DOHH2 (cell line): ENCODE measurements around the gene MEA1.

Experiments
- H3F3A ChIP-seq: fragments of 200-600 bp; sonication (generic), shearing (Covaris generic); 2 replicates; pipeline ENCODE4 v1.6.0; 2016; ENCODE audit warnings: antibody characterized with exemption, mild to moderate bottlenecking; ENCODE audit not compliant: control insufficient read depth, insufficient read depth
- H3K27ac ChIP-seq: fragments of 200-600 bp; sonication (generic); 2 replicates; pipeline ENCODE4 v1.5.1; 2014; ENCODE audit warnings: low read depth, mild to moderate bottlenecking, low read length, moderate library complexity
- H3K27me3 ChIP-seq: fragments of 200-600 bp; sonication (generic); 2 replicates; pipeline ENCODE4 v1.6.1; 2014; ENCODE audit warnings: mild to moderate bottlenecking, low read length, mixed read lengths; ENCODE audit not compliant: control insufficient read depth
- H3K36me3 ChIP-seq: fragments of 200-600 bp; sonication (generic); 2 replicates; pipeline ENCODE4 v1.6.1; 2014; ENCODE audit warnings: mild to moderate bottlenecking, low read length, moderate library complexity, mixed read lengths; ENCODE audit not compliant: control insufficient read depth
- H3K4me1 ChIP-seq: fragments of 200-600 bp; sonication (generic); 2 replicates; pipeline ENCODE4 v1.6.1; 2014; ENCODE audit warnings: mild to moderate bottlenecking, low read length, mixed read lengths; ENCODE audit not compliant: control insufficient read depth
- H3K4me2 ChIP-seq: fragments of 200-600 bp; sonication (generic); 2 replicates; pipeline ENCODE4 v1.6.0; 2014; ENCODE audit warnings: mild to moderate bottlenecking, low read length, moderate library complexity
- H3K4me3 ChIP-seq: fragments of 200-600 bp; sonication (generic); 2 replicates; pipeline ENCODE4 v1.5.1; 2014; ENCODE audit warnings: mild to moderate bottlenecking, low read length, mixed read lengths
- H3K79me2 ChIP-seq: fragments of 200-600 bp; sonication (generic); 2 replicates; pipeline ENCODE4 v1.6.1; 2014; ENCODE audit warnings: mild to moderate bottlenecking, low read length, mixed read lengths; ENCODE audit not compliant: control insufficient read depth
- H3K9me2 ChIP-seq: fragments of 200-600 bp; sonication (generic); replicated peaks from 2 replicates; pipeline ENCODE4 v1.6.1; 2014; ENCODE audit warnings: mild to moderate bottlenecking, low read length, mixed read lengths; ENCODE audit not compliant: control insufficient read depth
- H3K9me3 ChIP-seq: fragments of 200-600 bp; sonication (generic); 2 replicates; pipeline ENCODE4 v1.6.1; 2014; ENCODE audit warnings: antibody characterized with exemption, low read length, mixed read lengths; ENCODE audit not compliant: control insufficient read depth, insufficient read depth
- H4K20me1 ChIP-seq: fragments of 200-600 bp; sonication (generic); 2 replicates; pipeline ENCODE4 v1.6.0; 2014; ENCODE audit warnings: low read depth, mild to moderate bottlenecking, antibody characterized with exemption, low read length, moderate library complexity; ENCODE audit not compliant: control insufficient read depth, insufficient read depth
- CTCF ChIP-seq: fragments of 200-600 bp; sonication (generic); IDR thresholded peaks from one replicate; pipeline ENCODE4 v1.5.1; 2014; ENCODE audit warnings: antibody characterized with exemption, mild to moderate bottlenecking, low read depth, low read length; ENCODE audit not compliant: poor library complexity, severe bottlenecking
- EZH2phosphoT487 ChIP-seq: fragments of 200-600 bp; sonication (generic); IDR thresholded peaks from 2 replicates; pipeline ENCODE4 v1.6.1; 2017; ENCODE audit warnings: borderline replicate concordance, mild to moderate bottlenecking, antibody characterized with exemption, low read length, moderate library complexity, mixed read lengths

MEA1 gene

DNA sequence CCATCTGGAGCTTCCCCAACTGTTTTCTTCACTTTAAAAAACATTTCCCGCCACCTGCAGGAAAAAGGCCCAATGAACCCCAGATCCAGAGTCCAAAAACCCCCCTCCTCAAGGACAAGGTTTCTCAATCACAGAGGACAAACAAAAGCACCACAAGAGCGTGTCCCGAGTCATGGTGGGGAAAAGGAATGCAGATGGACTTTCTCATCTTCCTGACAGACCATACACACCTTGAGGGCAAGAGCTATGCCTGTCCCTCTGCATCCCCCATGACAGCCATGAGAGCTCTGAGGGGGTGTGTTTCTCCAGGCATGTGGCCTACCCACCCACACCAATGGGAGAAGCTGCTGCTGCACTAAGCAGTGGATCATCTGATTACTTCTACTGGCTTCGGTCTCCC is 43.8 kb downstream of the MEA1 start:
- H3K27me3 ChIP-seq: no peaks in the 10 kb centered on the region
- no peaks in the 10 kb centered on the region for H3K9me2 ChIP-seq
- peaks cover 55% of the 10 kb centered on the region for H3K36me3 ChIP-seq
- no peak for TF ChIP-seq EZH2phosphoT487
- no peak for TF ChIP-seq CTCF
- no peak overlapping the region for H3K4me2 ChIP-seq
- H3K79me2 ChIP-seq: peaks cover 12% of the 10 kb centered on the region
- peaks cover under 1% of the 10 kb centered on the region; the same call in 1 of the 2 replicates for H4K20me1 ChIP-seq
- H3K4me1 ChIP-seq: no peaks in the 10 kb centered on the region; the same call in 1 of the 2 replicates
- H3K9me3 ChIP-seq: no peaks in the 10 kb centered on the region
- no peak overlapping the region for H3K27ac ChIP-seq
- H3K4me3 ChIP-seq: no peak overlapping the region
- H3F3A ChIP-seq: 0 out of 2 replicates have a peak, but pooled peaks cover 2% of the 10 kb centered on the region

- Histone ChIP-seq H3K4me1 (no peaks in the 10 kb centered on the region), H3F3A (0 out of 2 replicates have a peak, but pooled peaks cover 2% of the 10 kb centered on the region), H3K27ac (no peak overlapping the region), H3K4me3 (no peak overlapping the region), H3K9me2 (no peaks in the 10 kb centered on the region), H3K27me3 (no peaks in the 10 kb centered on the region), H4K20me1 (no peaks in the 10 kb centered on the region; the same call in 1 of the 2 replicates), H3K4me2 (no peak overlapping the region), H3K9me3 (no peaks in the 10 kb centered on the region), H3K79me2 (peaks cover 7% of the 10 kb centered on the region), H3K36me3 (peaks cover 54% of the 10 kb centered on the region)
- TF ChIP-seq EZH2phosphoT487 (no peak), CTCF (no peak)
These were observed 44.3 kb downstream of the MEA1 start for GRCh38 chr6:42969431-42969830.

DNA sequence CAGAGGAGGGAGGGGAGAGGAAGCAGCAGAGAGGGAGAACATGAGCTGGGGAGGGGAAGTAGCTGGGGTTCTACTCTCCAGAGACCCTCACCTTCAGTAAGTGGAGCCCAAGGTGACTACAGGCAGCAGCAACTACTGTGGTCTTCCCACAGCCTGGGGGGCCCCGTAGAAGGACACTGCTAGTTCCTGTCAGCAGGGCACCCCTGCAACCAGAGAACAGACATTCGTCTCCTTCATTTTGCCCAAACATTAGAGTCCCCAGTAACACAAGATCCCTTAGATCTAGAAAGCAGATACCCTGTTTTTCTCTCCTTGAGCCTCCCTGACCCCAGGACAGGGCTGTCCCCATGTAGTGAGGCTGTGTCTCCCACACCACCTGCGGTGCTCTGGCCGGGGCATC is 45.0 kb downstream of the MEA1 start:
- no peaks in the 10 kb centered on the region; the same call in 1 of the 2 replicates for H4K20me1 ChIP-seq
- H3K9me2 ChIP-seq: no peaks in the 10 kb centered on the region
- no peak for TF ChIP-seq CTCF
- no peak for TF ChIP-seq EZH2phosphoT487
- no peaks in the 10 kb centered on the region for H3K27me3 ChIP-seq
- H3K4me3 ChIP-seq: no peak overlapping the region
- peaks cover 4% of the 10 kb centered on the region for H3K79me2 ChIP-seq
- H3F3A ChIP-seq: 0 out of 2 replicates have a peak, but pooled peaks cover 2% of the 10 kb centered on the region
- no peak overlapping the region for H3K27ac ChIP-seq
- no peaks in the 10 kb centered on the region for H3K9me3 ChIP-seq
- no peak overlapping the region for H3K4me2 ChIP-seq
- H3K4me1 ChIP-seq: no peaks in the 10 kb centered on the region
- peaks cover 57% of the 10 kb centered on the region for H3K36me3 ChIP-seq
